AG09309 (cell line): ENCODE results near the gene NKAPL.
A peak's percentile ranks its signal among the peaks of the same experiment; 100 is the strongest.

ENCODE experiments used
- DNase-seq: peaks from one replicate; pipeline ENCODE4 v3.0.0-alpha.2; 2010; ENCODE audit warnings: low read depth
- H3K4me3 ChIP-seq: 2 replicates; pipeline ENCODE4 v1.5.1; 2011; ENCODE audit warnings: mild to moderate bottlenecking, low read depth, low read length, moderate library complexity; ENCODE audit not compliant: control insufficient read depth
- TF ChIP-seq, protein P1 (sequence below): IDR thresholded peaks from 2 replicates; pipeline ENCODE4 v1.5.1; 2011; ENCODE audit warnings: mild to moderate bottlenecking, low read depth, low read length, inconsistent platforms; ENCODE audit not compliant: insufficient read depth, control insufficient read depth; ENCODE audit errors: missing control alignments

The NKAPL gene

DNA sequence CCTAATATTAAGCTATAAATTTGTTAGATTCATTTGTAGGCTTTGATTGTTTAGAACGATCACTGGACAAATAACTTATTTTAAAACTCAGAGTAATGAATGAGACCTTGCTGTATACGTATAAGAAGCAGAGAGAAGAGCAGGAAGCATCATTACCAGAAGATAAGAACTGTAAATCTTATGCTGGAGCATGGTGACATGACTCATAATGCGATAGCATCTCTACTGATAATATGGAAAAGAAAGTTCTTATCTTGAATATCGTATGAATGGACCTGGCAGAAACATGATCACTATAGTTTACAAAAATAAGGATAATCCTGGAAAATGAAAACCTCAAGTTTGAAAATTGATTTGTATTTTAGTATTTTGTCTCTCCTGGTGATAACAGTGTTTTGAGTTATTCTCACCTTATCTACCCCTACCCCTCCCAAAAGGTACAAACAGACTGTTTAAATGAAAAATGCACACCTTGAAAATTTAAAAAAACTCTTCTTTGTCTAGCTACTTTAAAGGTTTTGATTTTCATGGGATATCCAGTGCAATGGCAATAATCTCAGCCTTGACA, 5.8 kb downstream of the NKAPL start:
- H3K4me3 ChIP-seq: no peak overlapping the region
- DNase-seq: no peak
- TF ChIP-seq, protein P1, sequence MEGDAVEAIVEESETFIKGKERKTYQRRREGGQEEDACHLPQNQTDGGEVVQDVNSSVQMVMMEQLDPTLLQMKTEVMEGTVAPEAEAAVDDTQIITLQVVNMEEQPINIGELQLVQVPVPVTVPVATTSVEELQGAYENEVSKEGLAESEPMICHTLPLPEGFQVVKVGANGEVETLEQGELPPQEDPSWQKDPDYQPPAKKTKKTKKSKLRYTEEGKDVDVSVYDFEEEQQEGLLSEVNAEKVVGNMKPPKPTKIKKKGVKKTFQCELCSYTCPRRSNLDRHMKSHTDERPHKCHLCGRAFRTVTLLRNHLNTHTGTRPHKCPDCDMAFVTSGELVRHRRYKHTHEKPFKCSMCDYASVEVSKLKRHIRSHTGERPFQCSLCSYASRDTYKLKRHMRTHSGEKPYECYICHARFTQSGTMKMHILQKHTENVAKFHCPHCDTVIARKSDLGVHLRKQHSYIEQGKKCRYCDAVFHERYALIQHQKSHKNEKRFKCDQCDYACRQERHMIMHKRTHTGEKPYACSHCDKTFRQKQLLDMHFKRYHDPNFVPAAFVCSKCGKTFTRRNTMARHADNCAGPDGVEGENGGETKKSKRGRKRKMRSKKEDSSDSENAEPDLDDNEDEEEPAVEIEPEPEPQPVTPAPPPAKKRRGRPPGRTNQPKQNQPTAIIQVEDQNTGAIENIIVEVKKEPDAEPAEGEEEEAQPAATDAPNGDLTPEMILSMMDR: no peak

DNA sequence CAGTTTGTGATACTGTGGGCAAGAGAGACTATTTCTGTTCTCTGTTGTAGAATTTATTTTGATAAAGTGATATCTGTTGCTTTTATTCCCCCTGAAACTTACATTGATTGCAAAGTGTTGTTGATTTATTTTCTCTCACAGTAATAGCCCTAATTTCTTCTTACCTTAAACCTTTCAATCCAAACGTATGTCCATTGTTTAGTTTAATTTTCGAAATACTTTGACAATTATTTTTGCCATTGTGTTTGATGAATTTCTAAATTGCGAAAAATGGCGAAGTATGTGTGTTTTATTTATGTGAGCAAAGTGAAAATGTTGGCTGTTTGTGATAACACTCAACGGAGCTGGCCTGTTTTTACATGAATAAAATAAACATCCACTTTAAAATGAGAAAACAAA, 7.5 kb downstream of the NKAPL start:
- TF ChIP-seq, protein P1: no peak
- no peak for DNase-seq
- H3K4me3 ChIP-seq: peak overlapping the region; percentile 90

DNA sequence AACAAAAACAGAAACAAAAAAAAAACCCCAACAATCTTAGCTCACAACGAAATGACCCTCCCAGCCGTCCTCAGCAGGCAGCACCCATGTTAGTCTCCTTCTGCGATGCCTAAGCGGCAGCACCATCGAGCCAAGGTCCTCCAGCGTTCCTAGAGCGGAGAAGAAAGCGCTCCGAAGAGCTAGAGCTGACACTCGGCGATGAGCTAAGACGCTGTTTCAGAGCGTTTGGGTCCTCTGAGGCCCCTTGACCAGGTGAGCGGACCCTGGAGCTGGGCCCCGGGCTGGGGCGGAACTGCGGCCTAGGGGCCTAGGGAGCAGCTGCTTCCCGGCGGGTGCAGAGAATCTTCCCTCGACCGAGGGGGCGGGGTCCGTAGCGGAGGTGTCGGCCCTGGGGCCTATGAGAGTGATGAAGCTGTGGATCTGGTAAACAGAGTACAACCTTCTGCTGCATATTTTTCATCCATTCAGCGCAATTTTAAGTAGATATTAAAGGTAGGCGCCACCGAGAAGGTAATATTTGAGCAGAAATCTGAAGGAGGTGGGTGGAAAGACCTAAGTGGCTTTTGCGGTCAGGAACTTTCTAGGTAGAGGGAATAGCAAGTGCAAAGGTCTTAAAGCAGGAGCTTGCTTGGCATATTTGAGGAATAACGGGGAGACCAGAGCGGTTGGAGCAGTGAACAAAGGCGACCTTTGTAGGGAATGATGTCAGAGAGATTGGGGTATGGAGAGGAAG, 8.0 kb downstream of the NKAPL start, which contains the start of gene ZSCAN26:
TSS of gene ZSCAN26 (plus strand) at position 182 of the 733 bp plus-strand sequence. CDS start 4,777 bp downstream, outside the sequence.
- TF ChIP-seq, protein P1: no peak
- peak; percentile 55 for DNase-seq
- peak within 1 kb of the TSS; percentile 90 for H3K4me3 ChIP-seq

DNA sequence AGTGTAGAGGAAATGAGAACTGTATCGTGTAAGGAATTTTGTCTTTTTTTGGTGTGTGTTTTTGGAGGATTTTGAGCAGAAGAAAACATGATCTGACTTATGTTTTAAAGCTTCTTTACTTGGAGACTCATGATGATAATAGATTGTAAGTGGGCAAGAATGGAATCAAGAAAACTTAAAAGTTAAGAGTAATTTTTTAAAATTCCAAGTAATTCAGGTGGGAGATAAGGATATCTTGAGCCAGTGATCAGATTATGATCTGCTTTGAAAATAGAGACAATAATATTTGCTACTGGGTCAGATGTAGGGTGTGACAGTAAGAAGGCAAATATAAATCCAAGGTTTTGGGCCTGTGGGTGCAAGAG, 8.6 kb downstream of the NKAPL start:
- H3K4me3 ChIP-seq: peak overlapping the region; percentile 90
- TF ChIP-seq, protein P1: no peak
- DNase-seq: no peak

DNA sequence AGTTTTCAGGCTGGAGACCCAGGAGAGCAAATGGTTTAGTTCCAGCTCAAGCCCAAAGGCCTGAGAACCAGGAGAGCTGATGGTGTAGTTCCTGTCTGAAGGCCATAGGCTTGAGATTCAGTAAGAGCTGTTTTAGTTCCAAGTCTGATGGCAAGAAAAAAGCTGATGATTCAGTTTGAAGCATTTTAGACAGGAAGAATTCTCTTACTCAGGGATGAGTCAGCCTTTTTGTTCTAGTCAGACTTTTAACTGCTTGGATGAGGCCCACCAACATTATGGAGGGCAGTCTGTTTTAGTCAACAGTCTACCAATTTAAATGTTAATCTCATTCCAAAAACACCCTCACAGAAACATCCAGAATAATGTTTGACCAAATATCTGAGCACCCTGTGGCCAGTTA, 10.4 kb downstream of the NKAPL start:
- H3K4me3 ChIP-seq: no peak overlapping the region
- DNase-seq: peak; percentile 74
- TF ChIP-seq, protein P1: no peak

DNA sequence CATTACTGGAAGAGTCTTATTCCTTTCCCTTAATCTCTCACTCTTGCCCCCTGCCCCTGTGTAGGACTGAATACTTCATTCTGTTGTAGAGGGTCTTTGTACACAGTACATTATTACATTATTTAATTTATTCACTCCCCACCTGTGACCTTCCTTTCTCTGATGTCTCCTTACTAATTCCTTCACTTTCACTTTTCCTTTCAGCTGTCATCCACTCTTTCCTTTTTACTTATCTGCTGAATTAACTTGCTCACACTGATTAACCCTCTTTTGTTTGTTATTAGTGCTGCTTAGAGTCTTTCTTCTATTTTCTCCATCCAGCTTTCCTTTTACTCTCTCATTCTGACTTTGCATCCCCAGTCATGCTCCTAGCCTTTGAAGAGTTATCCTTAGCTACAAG, 15.8 kb downstream of the NKAPL start:
- H3K4me3 ChIP-seq: no peak overlapping the region
- TF ChIP-seq, protein P1: no peak
- DNase-seq: no peak
